GM19023 (cell line): ENCODE results near the gene TKT.
A peak's percentile ranks its signal among the peaks of the same experiment; 100 is the strongest.
"Not testable (repeated sequence)": the region's sequence is repeated elsewhere in the genome, so short reads cannot be mapped to it uniquely, and the experiment has no call there.

Source experiments
- ATAC-seq: cut with Tn5 transposase; IDR thresholded peaks from one replicate; pipeline ENCODE4 v1.9.1; 2021; ENCODE audit warnings: mild to moderate bottlenecking, moderate library complexity; ENCODE audit not compliant: unreplicated experiment

Gene TKT

GRCh38 chr3:53261712-53262111 lies 5.9 kb upstream of the TKT start:
- ATAC-seq = no peak

- ATAC-seq = no peak
Observed at GRCh38 chr3:53260286-53260785, 4.5 kb upstream of the TKT start.

GRCh38 chr3:53259427-53260259 lies 3.8 kb upstream of the TKT start:
- ATAC-seq = no peak

GRCh38 chr3:53258600-53259426 lies 3.0 kb upstream of the TKT start:
- no peak for ATAC-seq

- no peak for ATAC-seq
Observed at GRCh38 chr3:53257465-53257864, 1.6 kb upstream of the TKT start.

GRCh38 chr3:53256704-53257055 lies 858 bp upstream of the TKT start:
- ATAC-seq = no peak

GRCh38 chr3:53255423-53255774 lies 423 bp downstream of the TKT start:
- peak; percentile 53 for ATAC-seq

GRCh38 chr3:53254509-53255422 lies 1.1 kb downstream of the TKT start:
- ATAC-seq = peak; percentile 43

- ATAC-seq = no peak
Observed at GRCh38 chr3:53253707-53254508, 1.9 kb downstream of the TKT start.

GRCh38 chr3:53252947-53253322 lies 2.9 kb downstream of the TKT start:
- not testable (repeated sequence) for ATAC-seq

GRCh38 chr3:53252096-53252946 lies 3.5 kb downstream of the TKT start:
- no peak for ATAC-seq

- ATAC-seq = no peak
Observed at GRCh38 chr3:53250881-53251605, 4.8 kb downstream of the TKT start.

- no peak for ATAC-seq
Observed at GRCh38 chr3:53250453-53250852, 5.4 kb downstream of the TKT start.

GRCh38 chr3:53248161-53248560 lies 7.7 kb downstream of the TKT start:
- ATAC-seq = no peak

GRCh38 chr3:53247619-53248018 lies 8.2 kb downstream of the TKT start:
- no peak for ATAC-seq

- ATAC-seq = no peak
Observed at GRCh38 chr3:53244271-53244670, 11.6 kb downstream of the TKT start.

GRCh38 chr3:53243785-53244184 lies 12.0 kb downstream of the TKT start:
- no peak for ATAC-seq

- ATAC-seq = no peak
Observed at GRCh38 chr3:53243165-53243564, 12.7 kb downstream of the TKT start.

GRCh38 chr3:53242642-53243041 lies 13.2 kb downstream of the TKT start:
- ATAC-seq = no peak
